Activated CD4-positive, alpha-beta T cell treated with anti-CD3 and anti-CD28 coated beads, Interleukin-2, Interleukin-6, amounts not matched to agents 100 ng/mL and 50 ng/mL, durations not matched to agents 16 hours and 8 hours (primary cell): ENCODE results near the gene STOX2.
A peak's percentile ranks its signal among the peaks of the same experiment; 100 is the strongest.

Source experiments
- DNase-seq: peaks from one replicate; pipeline ENCODE4 v3.0.0-alpha.2; 2020

STOX2 gene

DNA sequence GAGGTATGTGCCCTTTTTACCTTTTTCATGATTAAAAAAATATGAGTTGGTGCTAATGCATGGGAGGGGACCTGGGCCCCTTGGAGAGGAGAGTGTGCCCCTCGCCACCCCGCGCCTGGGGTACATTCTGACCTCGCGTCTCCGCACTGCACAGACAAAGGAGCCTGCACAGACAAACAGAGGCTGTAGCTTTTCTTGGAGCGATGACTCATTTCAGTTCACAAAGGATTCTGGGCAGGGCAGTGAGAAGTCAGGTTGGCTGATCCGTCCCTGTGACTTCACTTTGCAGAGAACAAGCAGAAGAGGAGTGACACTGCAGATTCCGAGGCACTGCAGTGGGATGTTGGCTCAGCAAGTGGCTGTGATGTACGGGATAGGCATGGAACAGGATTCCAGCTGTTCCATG is 82.9 kb downstream of the STOX2 start:
- DNase-seq, result peak; percentile 15

DNA sequence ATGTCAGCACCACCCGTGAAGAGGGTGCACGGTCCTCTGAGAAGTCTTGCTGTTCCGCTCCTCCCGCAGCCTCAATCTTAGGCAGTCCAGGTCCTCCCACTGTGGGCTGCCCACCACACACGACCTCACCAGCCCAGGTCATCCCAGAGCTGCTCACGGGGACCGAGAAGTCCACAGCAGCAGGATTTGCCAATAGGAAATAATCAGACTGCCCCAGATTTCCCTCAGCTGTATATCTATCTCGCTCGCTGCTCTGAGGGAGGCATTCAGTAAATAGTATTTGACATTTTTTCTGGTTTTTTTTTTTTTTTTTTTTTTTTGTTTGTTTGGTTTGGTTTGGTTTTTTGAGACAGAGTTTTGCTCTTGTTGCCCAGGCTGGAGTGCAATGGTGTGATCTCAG is 83.8 kb downstream of the STOX2 start:
- no peak for DNase-seq

DNA sequence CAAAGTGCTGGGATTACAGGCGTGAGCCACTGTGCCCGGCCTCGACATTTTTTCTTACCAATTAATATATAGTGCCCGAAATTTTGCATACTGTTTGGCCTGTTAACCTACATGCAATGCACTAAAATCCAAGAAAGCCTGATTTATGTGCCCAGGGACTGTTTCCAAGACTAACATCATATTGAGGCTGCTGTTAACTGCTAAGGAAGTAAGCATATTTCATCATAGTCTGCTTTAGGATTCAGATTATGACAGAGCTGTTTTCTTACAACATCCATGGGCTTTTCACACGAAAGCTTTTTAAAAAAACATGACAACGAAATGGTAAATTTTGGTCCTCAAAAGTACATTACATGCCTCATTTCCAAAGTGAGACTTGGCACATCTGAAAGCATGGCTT is 84.4 kb downstream of the STOX2 start:
- no peak for DNase-seq

DNA sequence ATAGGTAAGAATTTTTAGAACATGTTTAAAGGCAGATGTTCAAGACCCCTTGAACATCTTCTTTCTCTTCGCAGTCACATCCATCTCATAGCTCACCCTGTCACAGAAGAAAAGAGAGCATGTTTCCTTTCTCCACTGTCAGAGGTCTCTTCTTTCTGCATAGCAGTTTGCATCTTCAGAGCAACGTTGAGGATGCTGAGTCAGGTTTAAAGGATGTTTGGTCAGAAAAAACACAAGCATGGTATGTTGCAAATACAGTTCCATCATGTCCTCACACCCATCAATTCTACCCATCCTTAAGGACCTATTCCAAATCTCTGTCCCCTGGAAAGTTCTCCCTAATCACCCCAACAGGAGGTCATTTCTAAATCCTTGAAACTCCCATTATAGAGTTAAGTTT is 84.8 kb downstream of the STOX2 start:
- no peak for DNase-seq

DNA sequence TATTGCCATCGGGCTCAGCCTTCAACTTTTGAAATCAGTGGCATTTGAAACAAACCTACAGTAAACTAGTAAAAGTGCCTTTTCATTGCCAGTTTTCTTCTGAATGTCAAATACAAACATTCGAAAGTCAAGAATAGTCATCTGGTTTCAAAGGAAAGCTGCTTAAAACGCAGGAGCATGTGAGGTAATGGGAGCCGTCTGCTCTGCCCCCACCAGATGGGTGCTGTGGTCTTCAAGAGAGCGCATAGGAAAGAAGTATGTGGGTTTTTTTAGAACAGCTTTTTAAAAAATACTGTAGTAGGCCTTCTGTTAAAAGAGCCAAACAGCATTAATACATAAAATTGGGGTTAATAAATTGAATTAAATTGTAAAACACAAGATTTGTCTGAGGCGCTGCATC is 88.6 kb downstream of the STOX2 start:
- DNase-seq, result no peak

DNA sequence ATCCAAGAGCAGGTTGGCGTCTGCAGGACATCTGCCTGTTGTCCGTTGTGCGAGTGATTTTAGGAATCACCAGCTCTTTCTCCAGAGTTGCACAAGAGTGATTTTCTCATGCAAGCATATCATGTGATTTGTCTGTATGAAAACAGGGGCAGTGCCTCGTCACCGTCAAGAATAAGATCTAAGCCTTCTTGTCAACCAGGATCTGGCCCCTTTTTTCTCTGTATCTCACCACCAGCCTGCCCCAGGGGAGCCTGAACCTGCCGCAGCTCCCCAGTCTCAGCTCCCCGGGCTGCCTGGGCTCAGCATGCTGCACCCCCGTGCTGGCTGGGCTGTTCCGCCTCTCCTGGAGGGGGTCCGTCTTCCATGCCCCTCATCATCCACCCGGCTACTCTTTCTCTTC is 90.5 kb downstream of the STOX2 start:
- DNase-seq, result no peak

DNA sequence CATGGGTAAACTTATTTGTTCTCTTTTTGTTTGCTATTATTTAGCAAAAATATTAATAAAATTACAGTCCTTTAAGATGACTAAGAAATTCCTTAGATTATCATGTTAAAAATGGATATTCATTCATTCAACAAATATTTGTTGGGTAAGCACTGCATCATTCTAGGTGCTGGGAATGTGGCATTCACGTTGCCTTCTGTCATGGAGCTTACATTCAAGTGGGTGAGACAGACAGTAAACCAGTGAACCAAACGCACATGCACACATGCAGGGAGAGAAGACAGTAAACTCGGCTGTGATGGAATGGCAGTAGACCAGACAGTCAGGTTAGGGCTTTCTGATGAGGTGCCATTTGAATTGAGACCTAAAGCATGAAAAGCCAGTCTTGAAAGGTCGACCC is 91.8 kb downstream of the STOX2 start:
- DNase-seq, result no peak

DNA sequence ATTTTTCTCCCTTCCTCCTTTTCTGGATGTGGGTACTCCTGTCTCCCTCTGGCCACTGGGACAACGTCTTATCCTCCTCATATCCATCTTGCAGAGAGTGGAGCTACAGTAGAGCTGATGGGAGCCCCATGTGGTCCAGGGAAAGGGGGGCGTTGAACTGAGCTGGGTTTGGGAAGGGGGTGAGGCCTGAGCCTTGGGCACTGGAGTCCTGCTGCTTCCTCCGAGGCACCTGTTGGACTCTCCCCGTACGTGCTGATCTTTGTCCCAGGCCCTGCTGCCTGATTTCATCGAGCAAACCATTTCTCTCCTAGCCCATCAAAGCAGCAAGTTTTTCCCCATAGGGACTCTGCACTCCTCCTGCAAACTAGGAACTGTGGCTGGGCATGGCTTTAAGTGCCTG is 94.3 kb downstream of the STOX2 start:
- DNase-seq, result no peak

DNA sequence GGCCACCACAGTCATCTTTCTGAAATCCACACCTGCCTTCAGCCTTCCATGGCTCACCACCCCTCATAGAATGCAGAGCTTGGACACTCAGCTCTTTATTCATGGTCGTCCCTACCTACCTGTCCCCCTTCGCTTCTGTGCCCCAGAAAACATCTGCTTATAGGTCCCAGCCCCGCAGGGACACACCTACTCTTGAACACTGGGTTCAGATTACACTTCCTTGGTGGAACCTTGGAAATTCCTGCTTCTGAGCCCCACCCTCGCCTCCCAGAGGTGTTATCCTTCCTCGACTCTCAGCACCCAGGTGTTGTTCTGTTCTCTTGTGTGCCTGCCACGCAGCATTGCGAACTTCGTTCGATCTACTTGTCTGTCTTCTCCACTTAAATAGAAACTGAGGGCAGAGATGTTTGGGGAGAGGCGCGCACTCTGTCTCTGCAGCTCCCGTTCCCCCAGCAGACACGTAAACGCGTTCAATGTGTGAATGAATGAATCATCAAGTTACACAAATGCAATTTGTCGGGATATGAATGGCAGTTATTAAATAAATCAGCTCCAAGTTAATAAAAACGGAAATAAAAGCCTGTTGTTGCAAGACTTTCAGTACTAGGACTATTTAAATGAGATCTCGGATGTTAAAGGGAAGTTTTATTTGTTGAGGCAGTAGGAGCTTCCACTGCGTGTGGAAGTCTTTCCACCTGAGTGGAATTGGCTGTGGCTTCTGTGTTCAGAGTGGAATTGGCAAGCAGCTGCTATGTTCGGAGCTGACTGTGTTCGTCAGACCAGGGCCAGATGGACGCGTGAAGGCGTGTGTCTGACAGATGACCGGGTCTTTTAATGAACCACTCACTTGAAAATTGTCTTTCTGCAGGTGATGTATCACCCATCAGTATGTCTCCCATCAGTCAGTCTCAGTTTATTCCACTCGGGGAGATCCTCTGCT is 95.6 kb downstream of the STOX2 start:
- no peak for DNase-seq

DNA sequence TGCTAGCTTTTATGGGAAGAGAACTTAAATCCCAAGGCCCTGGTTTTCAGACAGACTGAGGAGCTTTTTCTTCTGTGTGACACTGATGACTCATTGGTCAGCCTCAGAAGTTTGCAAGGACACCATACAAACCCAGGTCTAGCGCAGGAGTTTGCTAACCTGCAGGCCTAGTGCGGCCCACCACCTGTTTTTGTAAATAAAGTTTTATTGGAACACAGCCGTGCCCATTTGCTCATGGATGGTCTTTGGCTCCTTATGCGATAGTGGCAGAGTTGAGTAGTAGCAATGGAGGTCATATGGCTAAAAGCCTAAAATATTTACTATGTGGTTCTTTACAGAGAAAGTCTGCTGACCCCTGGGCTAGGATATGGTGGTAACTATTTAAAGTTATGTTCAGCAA is 98.3 kb downstream of the STOX2 start:
- DNase-seq, result no peak

DNA sequence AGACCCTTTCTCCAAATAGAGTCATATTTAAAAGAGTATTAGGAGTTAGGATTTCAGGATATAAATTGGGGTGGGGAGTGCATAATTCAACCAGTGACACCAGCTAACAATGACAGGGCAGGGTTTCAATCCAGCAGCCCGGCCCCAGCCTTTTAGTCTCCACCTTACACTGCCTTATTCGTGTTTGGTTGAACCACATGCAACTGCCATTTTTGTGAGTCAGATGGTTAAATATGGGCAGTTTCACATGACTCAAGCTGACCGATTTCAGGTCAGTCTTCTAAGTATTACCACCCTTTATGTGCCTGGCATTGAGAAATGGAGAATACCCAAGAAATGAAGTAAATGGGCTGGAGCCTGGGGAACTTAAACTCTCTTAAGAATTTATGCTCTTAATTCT is 102.8 kb downstream of the STOX2 start:
- no peak for DNase-seq

DNA sequence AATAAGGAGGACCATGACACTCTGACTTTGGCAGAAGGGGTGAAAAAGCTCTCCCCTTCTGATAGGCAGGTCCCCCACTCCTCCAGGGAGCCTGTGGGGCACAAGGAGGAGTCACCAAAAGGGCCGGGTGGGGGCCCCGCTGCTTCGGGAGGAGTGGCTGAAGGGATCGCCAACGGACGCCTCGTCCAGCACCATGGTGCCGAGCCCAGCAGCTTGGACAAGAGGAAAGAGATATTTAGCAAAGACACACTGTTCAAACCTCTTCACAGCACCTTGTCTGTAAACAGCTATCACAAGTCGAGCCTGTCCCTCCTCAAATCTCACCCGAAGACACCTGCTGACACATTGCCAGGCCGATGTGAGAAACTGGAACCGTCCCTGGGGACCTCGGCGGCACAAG is 105.6 kb downstream of the STOX2 start:
- no peak for DNase-seq

DNA sequence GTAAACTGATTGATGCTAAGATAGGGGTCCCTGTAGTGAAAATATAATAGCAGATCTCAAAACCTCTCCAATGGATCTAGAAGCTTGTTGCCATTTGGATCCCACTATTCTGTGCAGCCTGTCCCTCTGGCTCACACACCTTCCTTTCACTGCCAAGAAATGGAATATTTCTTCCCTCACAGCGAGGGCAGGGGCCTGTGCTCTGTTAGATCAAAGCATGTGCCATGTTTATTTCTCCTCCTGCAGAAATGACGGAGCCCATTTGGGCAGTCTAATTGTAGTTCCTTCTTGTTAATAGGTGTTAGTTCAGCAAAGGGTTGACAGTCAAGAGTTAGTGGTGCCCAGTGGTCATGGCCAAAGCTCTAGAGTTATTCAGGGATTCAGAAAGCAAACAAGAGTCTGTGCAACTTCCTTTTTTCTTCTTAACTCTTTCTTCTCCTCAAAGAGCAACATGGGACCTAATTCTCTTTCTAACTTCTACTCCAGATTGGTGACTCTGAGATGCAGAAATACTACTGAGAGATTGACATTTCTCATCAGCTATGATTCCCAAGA is 106.8 kb downstream of the STOX2 start:
- DNase-seq, result no peak

DNA sequence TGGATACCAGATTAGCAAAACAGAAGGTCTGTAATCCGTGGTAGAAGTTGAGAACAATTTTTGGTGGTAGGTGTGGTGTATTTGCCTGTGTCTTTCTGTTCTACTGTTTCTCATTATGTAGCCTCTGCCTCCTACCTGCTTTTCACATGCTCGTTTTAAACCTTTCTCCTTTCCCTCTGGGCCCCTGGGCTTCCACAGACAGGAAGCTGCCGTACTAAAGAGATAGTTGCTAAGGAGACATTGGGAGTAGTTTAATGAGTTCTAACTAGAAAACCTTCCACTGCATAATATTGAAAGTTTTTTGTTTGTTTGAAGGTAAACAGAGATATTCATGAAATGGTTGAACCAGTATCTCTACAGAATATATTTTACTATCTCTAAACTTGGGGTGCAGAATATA is 107.8 kb downstream of the STOX2 start:
- DNase-seq, result no peak

DNA sequence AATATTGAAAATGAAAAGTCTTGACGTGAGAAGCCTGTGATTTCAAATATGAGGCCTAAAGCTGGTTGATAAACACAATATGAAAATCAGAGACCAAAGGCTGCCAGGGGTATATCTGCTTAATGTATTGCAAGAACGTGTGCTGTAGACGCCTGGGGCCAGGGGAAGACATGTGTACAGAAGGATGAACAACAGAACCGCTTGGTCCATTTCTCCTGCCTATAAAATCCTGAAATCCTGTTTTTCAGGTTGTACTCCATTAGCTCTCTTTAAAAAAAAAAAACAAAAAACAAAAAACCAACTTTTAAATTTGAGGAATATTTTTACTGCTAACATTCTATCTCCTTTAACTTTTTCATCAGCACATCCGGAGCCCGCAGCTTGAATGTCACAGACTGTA is 109.2 kb downstream of the STOX2 start:
- DNase-seq, result no peak

DNA sequence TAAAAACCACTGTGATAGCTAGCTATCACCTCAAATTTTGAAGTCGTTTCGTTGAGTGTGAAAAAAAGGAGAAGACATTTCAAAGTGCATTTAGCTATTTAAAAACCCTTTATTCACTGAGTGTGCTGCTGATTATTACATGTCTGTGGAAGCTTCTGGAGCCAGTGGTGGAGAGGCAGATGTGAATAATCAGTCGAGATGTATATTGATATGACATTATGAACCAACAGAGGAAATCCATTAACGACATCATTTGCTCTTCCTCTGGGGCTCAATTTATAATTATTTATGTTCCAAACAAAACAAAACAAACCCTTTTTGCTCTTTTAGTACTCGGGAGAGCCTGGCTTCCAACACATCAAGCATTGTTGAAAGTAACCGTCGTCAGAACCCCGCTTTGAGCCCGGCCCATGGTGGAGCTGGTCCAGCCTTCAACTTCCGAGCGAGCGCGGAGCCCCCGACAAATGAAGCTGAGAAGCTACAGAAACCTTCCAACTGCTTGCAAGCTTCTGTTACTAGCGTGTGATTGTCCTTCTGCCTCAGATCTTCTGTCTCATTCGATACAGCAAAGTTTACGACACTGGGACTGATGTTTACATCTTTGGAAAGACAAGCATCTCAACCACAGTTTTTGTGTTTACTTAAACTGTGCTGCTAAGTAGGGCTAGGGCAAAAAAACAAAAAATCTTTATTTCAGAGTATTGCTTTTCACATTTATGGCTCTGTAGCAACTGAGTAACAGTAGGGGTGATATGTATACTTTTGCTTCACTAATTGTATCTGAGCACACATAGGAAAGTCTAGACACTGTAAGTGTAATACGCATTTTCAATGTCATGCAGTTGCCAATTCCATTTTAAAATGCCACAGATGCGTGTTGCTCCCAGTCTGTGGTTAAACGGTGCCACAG is 111.9 kb downstream of the STOX2 start:
- no peak for DNase-seq

DNA sequence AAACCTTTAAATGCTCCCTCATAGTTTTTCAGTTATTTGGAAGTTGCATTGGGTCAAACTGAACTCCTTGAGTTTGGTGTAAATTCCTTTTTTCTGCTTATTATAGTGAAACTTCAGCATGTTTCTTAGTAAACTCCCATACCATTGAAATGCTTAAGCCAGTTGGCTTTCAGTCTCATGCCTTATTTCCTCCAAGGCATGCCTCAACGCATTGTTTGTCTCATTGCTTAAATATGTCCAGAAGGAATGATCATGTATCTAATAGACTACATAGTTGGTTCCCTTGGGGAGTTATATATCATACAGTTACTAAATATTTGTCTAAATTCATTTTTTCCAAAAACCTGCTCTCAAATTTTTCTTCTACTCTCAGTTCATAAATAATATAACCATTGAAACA is 114.0 kb downstream of the STOX2 start:
- no peak for DNase-seq

DNA sequence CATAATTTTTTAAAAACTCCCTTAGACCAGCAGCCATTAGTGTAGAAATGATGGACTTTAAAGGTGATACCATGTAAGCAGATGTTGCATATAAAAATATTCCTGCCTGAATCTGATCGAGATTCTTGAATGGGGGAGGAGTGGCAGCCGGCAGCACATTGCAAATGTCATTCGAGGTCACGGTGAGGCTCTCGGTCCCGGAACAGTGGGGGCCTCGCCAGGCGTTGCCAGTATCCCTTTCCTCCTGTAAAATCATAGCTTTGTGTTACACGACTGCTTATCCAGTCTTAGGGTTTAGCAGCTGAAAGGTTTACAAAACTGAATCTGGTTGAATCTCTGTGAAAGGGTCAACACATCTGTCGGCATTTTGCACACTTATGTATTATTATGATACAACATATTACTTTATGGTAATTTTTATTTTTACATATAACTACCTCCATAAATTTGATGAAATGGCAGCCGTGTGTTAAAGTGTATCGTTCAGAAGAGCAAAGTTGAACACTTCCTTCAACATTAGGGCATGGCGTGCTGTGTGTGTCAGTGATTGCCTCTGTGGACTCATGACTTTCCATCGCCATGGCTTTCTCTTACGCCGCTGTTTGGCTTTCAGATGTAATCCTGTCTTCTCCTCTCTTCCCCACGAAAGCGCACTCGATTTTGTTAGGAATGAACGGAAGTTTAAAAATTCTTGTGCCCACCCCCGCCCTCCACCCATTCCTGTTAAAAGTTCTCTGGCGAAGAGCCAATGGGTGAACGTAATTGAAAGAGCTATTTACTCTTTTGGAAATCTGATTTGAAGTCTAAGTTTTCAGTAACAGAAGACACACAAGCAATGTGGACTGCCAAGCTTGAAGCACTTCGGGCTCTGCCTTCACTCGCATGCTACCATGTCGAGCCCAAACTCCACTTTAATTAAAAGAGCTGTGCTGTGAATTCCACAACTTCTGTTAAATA is 114.8 kb downstream of the STOX2 start:
- DNase-seq, result no peak

DNA sequence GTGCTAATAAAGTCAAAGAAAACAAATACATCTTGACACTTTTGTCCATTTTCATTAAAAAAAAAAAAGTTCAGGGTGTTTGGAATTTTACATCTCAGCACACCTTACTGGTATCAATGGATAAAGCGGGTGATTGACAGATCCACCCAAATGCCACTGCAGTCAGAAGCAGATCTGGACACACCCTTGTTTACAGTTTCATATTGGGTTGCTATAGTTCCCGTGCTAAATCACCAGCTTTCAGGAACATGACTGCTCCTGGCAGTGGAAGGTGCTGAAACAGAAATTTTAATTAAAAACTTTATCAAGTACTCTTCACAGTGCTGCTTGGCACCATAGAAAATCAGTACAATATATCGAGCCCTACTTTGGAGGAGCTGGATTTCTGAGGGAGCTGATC is 116.3 kb downstream of the STOX2 start:
- no peak for DNase-seq

DNA sequence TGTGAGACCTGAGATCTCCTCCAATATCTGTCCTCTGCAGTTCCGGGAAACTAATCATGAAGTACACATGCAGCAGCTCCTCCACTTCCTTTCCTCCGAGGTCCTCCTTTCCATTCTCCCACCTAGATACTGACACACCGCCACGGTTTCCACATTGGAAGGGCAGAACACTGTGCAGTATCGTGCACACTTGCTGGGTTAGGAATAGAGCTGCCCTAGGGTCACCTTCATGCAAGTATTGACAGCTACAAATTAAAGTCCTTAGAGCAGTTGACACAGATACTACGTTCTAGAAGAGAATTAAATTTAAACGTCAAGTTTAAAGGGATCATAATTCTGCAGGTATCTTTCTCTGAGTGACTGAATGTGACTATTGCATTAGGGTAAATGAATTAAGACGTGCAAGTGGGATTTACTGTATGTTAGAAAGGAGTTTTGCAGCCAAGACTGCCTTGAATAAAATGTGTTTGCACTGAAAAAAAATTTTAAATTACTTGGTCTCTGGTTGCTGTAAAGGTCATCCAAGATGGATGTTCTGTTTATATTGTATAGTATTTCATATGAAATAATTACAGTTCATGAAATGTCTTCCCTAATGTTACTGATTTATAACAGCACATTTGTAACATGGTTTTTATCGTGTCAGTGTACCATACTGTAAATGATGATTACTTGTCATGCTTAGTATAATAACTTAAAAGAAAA is 117.7 kb downstream of the STOX2 start:
- no peak for DNase-seq

DNA sequence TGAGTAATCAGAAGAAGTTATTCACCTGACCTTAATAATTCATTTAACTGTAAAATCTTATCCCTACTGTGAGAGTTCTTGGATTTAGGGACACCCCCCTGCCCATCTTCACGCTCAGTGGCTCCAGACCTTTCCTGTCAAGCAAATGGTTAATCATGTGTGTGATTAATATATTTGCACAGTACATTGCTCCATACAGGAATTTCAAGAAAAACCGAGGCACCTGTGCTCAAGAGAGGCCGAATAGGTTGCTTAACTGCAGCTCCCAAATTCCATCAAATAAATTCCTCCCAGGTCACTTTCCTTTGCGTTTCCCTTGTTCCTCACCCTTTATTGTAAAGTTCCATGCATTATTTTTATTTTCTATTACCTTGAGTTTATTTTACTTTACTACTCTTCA is 119.5 kb downstream of the STOX2 start:
- DNase-seq, result no peak
